K562 (cell line): ENCODE measurements around the gene GBP7. TPM values are rescaled to one million over a fixed set of nuclear protein-coding genes. Genes with fewer than 3 reads are reported as not detected.
A peak's percentile ranks its signal among the peaks of the same experiment; 100 is the strongest.

Source experiments
- ADNP ChIP-seq: fragments of 200-800 bp; sonication (Bioruptor generic); IDR thresholded peaks from 2 replicates; pipeline ENCODE4 v1.6.1; 2016; ENCODE audit warnings: missing genetic modification characterization, missing compliant biosample characterization
- BCL6 ChIP-seq: fragments of 250-450 bp; sonication (Bioruptor Pico); IDR thresholded peaks from 2 replicates; pipeline ENCODE4 v1.4.0; 2020
- CBFA2T3 ChIP-seq: fragments of 450-650 bp; IDR thresholded peaks from 2 replicates; pipeline ENCODE4 v1.6.1; 2017
- CREM ChIP-seq: IDR thresholded peaks from 2 replicates; pipeline ENCODE4 v1.6.1; 2014; ENCODE audit warnings: antibody characterized with exemption, low read depth
- FOXA3 ChIP-seq, 2 experiments: fragments of 450-650 bp in 1 of 2; sonication (generic) in 1 of 2; formaldehyde crosslinking; IDR thresholded peaks in 1 of 2; conservative IDR thresholded peaks in 1 of 2; 2 replicates each; pipeline versions ENCODE4 v1.4.0 to v1.8.0; 2020 to 2022; ENCODE audit warnings: mild to moderate bottlenecking in 2 of 2, missing genetic modification reagents in 1 of 2
- HNRNPH1 ChIP-seq: fragments of 200-400 bp; formaldehyde crosslinking; optimal IDR thresholded peaks from 2 replicates; pipeline ENCODE3; 2017; ENCODE audit warnings: low read depth, mild to moderate bottlenecking, low read length, moderate library complexity
- JUND ChIP-seq, 2 experiments: IDR thresholded peaks; 2 replicates in 1 of 2; 3 replicates in 1 of 2; pipeline ENCODE4 v1.6.1; 2011; ENCODE audit warnings: borderline replicate concordance in 2 of 2, low read depth in 2 of 2, low read length in 2 of 2, improper control_type of control experiment in 1 of 2, missing biosample characterization in 1 of 2, missing genetic modification characterization in 1 of 2, missing genetic modification reagents in 1 of 2
- KDM1A ChIP-seq, 2 experiments: fragments of 450-650 bp; IDR thresholded peaks; 2 replicates each; pipeline ENCODE4 v1.6.1; 2016; ENCODE audit warnings: mild to moderate bottlenecking in 2 of 2
- KLF10 ChIP-seq: fragments of 250-450 bp; sonication (Bioruptor Pico); IDR thresholded peaks from 2 replicates; pipeline ENCODE4 v1.6.1; 2021; ENCODE audit warnings: matching md5 sums
- MAZ ChIP-seq, 2 experiments: fragments of 450-650 bp in 1 of 2; sonication (generic) in 1 of 2; formaldehyde crosslinking; IDR thresholded peaks in 1 of 2; conservative IDR thresholded peaks in 1 of 2; 2 replicates each; pipeline versions ENCODE4 v1.4.0 to v1.5.0; 2020; ENCODE audit warnings: mild to moderate bottlenecking in 1 of 2, missing genetic modification reagents in 1 of 2
- SOX6 ChIP-seq: fragments of 450-650 bp; IDR thresholded peaks from 2 replicates; pipeline ENCODE4 v1.6.1; 2014; ENCODE audit warnings: mild to moderate bottlenecking
- TAL1 ChIP-seq: fragments of 450-650 bp; IDR thresholded peaks from 2 replicates; pipeline ENCODE4 v1.6.1; 2016; ENCODE audit warnings: mild to moderate bottlenecking
- TEAD4 ChIP-seq, 2 experiments: sonication (generic) in 1 of 2; formaldehyde crosslinking in 1 of 2; IDR thresholded peaks; 2 replicates each; pipeline versions ENCODE4 v1.6.1 to v1.8.0; 2012 to 2022; ENCODE audit warnings: borderline replicate concordance in 1 of 2, inconsistent platforms in 1 of 2, low read length in 1 of 2, mild to moderate bottlenecking in 1 of 2, missing genetic modification reagents in 1 of 2
- THRB ChIP-seq: fragments of 450-650 bp; formaldehyde crosslinking; conservative IDR thresholded peaks from 2 replicates; pipeline ENCODE4 v1.4.0; 2022; ENCODE audit warnings: mild to moderate bottlenecking, missing genetic modification characterization
- ZBTB11 ChIP-seq, 3 experiments: fragments of 200-800 bp in 1 of 3; fragments of 250-450 bp in 1 of 3; fragments of 450-650 bp in 1 of 3; sonication (Bioruptor Pico) in 1 of 3; sonication (Bioruptor generic) in 1 of 3; formaldehyde crosslinking in 1 of 3; IDR thresholded peaks; 2 replicates each; pipeline versions ENCODE4 v1.6.1 to v1.8.0; 2016 to 2022; ENCODE audit warnings: mild to moderate bottlenecking in 2 of 3, missing genetic modification characterization in 2 of 3, missing compliant biosample characterization in 1 of 3, moderate library complexity in 1 of 3
- ZBTB12 ChIP-seq: fragments of 250-450 bp; sonication (Bioruptor Pico); IDR thresholded peaks from 2 replicates; pipeline ENCODE4 v1.4.0; 2020
- ZBTB49 ChIP-seq: sonication (generic); formaldehyde crosslinking; IDR thresholded peaks from 2 replicates; pipeline ENCODE4 v1.8.0; 2022; ENCODE audit warnings: missing genetic modification reagents, mild to moderate bottlenecking, borderline replicate concordance
- ZNF561 ChIP-seq: fragments of 450-650 bp; formaldehyde crosslinking; conservative IDR thresholded peaks from 2 replicates; pipeline ENCODE4 v1.4.0; 2020; ENCODE audit warnings: mild to moderate bottlenecking, moderate library complexity
- polyA plus RNA-seq, 8 experiments: library from polyadenylated mRNA; depleted of rRNA in 4 of 8; stranded (reverse) in 5 of 8; unstranded in 3 of 8; fragments of >200 nt; fragmentation: Nextera tagmentation in 2 of 8; fragmentation: Illumina TruSeq in 1 of 8; extraction: Ambion mirVana in 2 of 8; extraction: Trizol in 1 of 8; gene quantifications; 2 replicates each; pipeline versions ENCODE4 v1.2.1 to v1.2.3, GENCODE V29; 2011 to 2014; ENCODE audit warnings: inconsistent platforms in 1 of 8, missing spikeins in 1 of 8
- total RNA-seq, 7 experiments: library from RNA; depleted of rRNA in 6 of 7; stranded (reverse); fragments of >200 nt in 6 of 7; fragmentation: Illumina TruSeq in 2 of 7; extraction: Trizol in 2 of 7; gene quantifications; 2 replicates each; pipeline versions ENCODE4 v1.2.1 to v1.2.3, GENCODE V29; 2011 to 2021; ENCODE audit warnings: low replicate concordance in 1 of 7

GBP7 gene
- total and polyA plus RNA-seq, 9 of the 15 experiments (the other 6 are each of a cell fraction or from before 2014, with no cell fraction given) = 0.03 TPM; not detected in 8

GRCh38 chr1:89200663-89201062, 24.9 kb upstream of the GBP7 start (continued):
- TF ChIP-seq THRB (CRISPR knock-in tag) = no peak
- 0 out of 2 replicates have a peak, but pooled peaks have one; percentile 13 for TF ChIP-seq SOX6
- 0 out of 2 replicates have a peak, but pooled peaks have one; percentile 45 for TF ChIP-seq ADNP (tag)
- peak in 1 of 2 experiments; percentile 80; a peak in 2 of 4 replicates for TF ChIP-seq FOXA3 (CRISPR knock-in tag; conservative IDR thresholded peaks at IDR 0.05 in 1 of 2, IDR thresholded peaks at IDR 0.05 in 1 of 2)
- peak; percentile 76 for TF ChIP-seq TEAD4 (IDR thresholded peaks at IDR 0.05; ENCODE audit: low read length)
- TF ChIP-seq TEAD4 (CRISPR knock-in tag; IDR thresholded peaks at IDR 0.05; ENCODE audit: borderline replicate concordance) = no peak
- TF ChIP-seq JUND (IDR thresholded peaks at IDR 0.05; ENCODE audit: borderline replicate concordance, low read depth, low read length) = no peak
- peak; percentile 34; the same call in 1 of the 3 replicates for TF ChIP-seq JUND (tag; IDR thresholded peaks at IDR 0.05; ENCODE audit: borderline replicate concordance, low read depth, low read length)
- no peak for TF ChIP-seq KLF10 (CRISPR knock-in tag)
- TF ChIP-seq TAL1 = peak; percentile 69
- TF ChIP-seq BCL6 (CRISPR knock-in tag) = 0 out of 2 replicates have a peak, but pooled peaks have one; percentile 30
- TF ChIP-seq CBFA2T3 = peak; percentile 87
- TF ChIP-seq CREM = peak; percentile 64; the same call in 1 of the 2 replicates
- 0 out of 4 replicates have a peak, but pooled peaks of 1 of the 2 experiments have one; percentile 30 for TF ChIP-seq MAZ (CRISPR knock-in tag; conservative IDR thresholded peaks at IDR 0.05 in 1 of 2, IDR thresholded peaks at IDR 0.05 in 1 of 2)
- TF ChIP-seq HNRNPH1 = no peak
- TF ChIP-seq ZNF561 (CRISPR knock-in tag) = no peak
- TF ChIP-seq KDM1A (IDR thresholded peaks at IDR 0.05) = peak in 1 of 2 experiments; percentile 37; a peak in 1 of 4 replicates
- peak; percentile 77 for TF ChIP-seq ZBTB12
- no peak for TF ChIP-seq ZBTB49
- TF ChIP-seq ZBTB11 (CRISPR knock-in tag; IDR thresholded peaks at IDR 0.05) = peak in 1 of 3 experiments; percentile 36; a peak in 1 of 6 replicates
